DOHH2 (cell line): ENCODE data around the gene VPS8.

Experiments used
- H3F3A ChIP-seq: fragments of 200-600 bp; sonication (generic), shearing (Covaris generic); 2 replicates; pipeline ENCODE4 v1.6.0; 2016; ENCODE audit warnings: antibody characterized with exemption, mild to moderate bottlenecking; ENCODE audit not compliant: control insufficient read depth, insufficient read depth
- H3K27ac ChIP-seq: fragments of 200-600 bp; sonication (generic); 2 replicates; pipeline ENCODE4 v1.5.1; 2014; ENCODE audit warnings: low read depth, mild to moderate bottlenecking, low read length, moderate library complexity
- H3K27me3 ChIP-seq: fragments of 200-600 bp; sonication (generic); 2 replicates; pipeline ENCODE4 v1.6.1; 2014; ENCODE audit warnings: mild to moderate bottlenecking, low read length, mixed read lengths; ENCODE audit not compliant: control insufficient read depth
- H3K36me3 ChIP-seq: fragments of 200-600 bp; sonication (generic); 2 replicates; pipeline ENCODE4 v1.6.1; 2014; ENCODE audit warnings: mild to moderate bottlenecking, low read length, moderate library complexity, mixed read lengths; ENCODE audit not compliant: control insufficient read depth
- H3K4me1 ChIP-seq: fragments of 200-600 bp; sonication (generic); 2 replicates; pipeline ENCODE4 v1.6.1; 2014; ENCODE audit warnings: mild to moderate bottlenecking, low read length, mixed read lengths; ENCODE audit not compliant: control insufficient read depth
- H3K4me2 ChIP-seq: fragments of 200-600 bp; sonication (generic); 2 replicates; pipeline ENCODE4 v1.6.0; 2014; ENCODE audit warnings: mild to moderate bottlenecking, low read length, moderate library complexity
- H3K4me3 ChIP-seq: fragments of 200-600 bp; sonication (generic); 2 replicates; pipeline ENCODE4 v1.5.1; 2014; ENCODE audit warnings: mild to moderate bottlenecking, low read length, mixed read lengths
- H3K79me2 ChIP-seq: fragments of 200-600 bp; sonication (generic); 2 replicates; pipeline ENCODE4 v1.6.1; 2014; ENCODE audit warnings: mild to moderate bottlenecking, low read length, mixed read lengths; ENCODE audit not compliant: control insufficient read depth
- H3K9me2 ChIP-seq: fragments of 200-600 bp; sonication (generic); replicated peaks from 2 replicates; pipeline ENCODE4 v1.6.1; 2014; ENCODE audit warnings: mild to moderate bottlenecking, low read length, mixed read lengths; ENCODE audit not compliant: control insufficient read depth
- H3K9me3 ChIP-seq: fragments of 200-600 bp; sonication (generic); 2 replicates; pipeline ENCODE4 v1.6.1; 2014; ENCODE audit warnings: antibody characterized with exemption, low read length, mixed read lengths; ENCODE audit not compliant: control insufficient read depth, insufficient read depth
- H4K20me1 ChIP-seq: fragments of 200-600 bp; sonication (generic); 2 replicates; pipeline ENCODE4 v1.6.0; 2014; ENCODE audit warnings: low read depth, mild to moderate bottlenecking, antibody characterized with exemption, low read length, moderate library complexity; ENCODE audit not compliant: control insufficient read depth, insufficient read depth
- EZH2phosphoT487 ChIP-seq: fragments of 200-600 bp; sonication (generic); IDR thresholded peaks from 2 replicates; pipeline ENCODE4 v1.6.1; 2017; ENCODE audit warnings: borderline replicate concordance, mild to moderate bottlenecking, antibody characterized with exemption, low read length, moderate library complexity, mixed read lengths
- TF ChIP-seq, protein P1 (sequence below): fragments of 200-600 bp; sonication (generic); IDR thresholded peaks from one replicate; pipeline ENCODE4 v1.5.1; 2014; ENCODE audit warnings: antibody characterized with exemption, mild to moderate bottlenecking, low read depth, low read length; ENCODE audit not compliant: poor library complexity, severe bottlenecking

Gene VPS8

DNA sequence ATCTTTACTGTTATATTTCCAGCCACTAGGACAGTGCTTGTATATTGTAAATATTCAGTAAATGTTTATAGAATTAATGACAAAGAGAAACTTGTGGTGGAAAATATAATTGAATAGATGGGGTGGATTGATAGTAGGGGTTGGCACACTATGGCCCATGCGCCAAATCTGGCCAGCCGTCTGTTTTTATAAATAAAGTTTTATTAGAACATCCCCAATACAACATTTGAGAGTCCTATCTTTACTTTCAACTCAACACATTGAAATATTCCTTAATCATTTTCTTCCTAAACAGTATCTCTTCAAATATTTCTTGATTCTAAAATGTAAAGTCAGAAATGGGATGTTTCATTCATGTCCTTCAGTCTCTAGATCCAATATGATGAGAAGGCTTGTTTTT, 45.1 kb downstream of the VPS8 start:
- Histone ChIP-seq H3K4me1 (no peaks in the 10 kb centered on the region), H3K4me3 (no peak overlapping the region), H4K20me1 (no peaks in the 10 kb centered on the region), H3K27ac (no peak overlapping the region), H3K36me3 (peaks cover 32% of the 10 kb centered on the region), H3K9me2 (no peaks in the 10 kb centered on the region), H3K4me2 (no peak overlapping the region), H3K27me3 (no peaks in the 10 kb centered on the region), H3K79me2 (no peaks in the 10 kb centered on the region), H3K9me3 (no peaks in the 10 kb centered on the region), H3F3A (no peaks in the 10 kb centered on the region)
- no peak for TF ChIP-seq EZH2phosphoT487
- TF ChIP-seq, protein P1, sequence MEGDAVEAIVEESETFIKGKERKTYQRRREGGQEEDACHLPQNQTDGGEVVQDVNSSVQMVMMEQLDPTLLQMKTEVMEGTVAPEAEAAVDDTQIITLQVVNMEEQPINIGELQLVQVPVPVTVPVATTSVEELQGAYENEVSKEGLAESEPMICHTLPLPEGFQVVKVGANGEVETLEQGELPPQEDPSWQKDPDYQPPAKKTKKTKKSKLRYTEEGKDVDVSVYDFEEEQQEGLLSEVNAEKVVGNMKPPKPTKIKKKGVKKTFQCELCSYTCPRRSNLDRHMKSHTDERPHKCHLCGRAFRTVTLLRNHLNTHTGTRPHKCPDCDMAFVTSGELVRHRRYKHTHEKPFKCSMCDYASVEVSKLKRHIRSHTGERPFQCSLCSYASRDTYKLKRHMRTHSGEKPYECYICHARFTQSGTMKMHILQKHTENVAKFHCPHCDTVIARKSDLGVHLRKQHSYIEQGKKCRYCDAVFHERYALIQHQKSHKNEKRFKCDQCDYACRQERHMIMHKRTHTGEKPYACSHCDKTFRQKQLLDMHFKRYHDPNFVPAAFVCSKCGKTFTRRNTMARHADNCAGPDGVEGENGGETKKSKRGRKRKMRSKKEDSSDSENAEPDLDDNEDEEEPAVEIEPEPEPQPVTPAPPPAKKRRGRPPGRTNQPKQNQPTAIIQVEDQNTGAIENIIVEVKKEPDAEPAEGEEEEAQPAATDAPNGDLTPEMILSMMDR = no peak

DNA sequence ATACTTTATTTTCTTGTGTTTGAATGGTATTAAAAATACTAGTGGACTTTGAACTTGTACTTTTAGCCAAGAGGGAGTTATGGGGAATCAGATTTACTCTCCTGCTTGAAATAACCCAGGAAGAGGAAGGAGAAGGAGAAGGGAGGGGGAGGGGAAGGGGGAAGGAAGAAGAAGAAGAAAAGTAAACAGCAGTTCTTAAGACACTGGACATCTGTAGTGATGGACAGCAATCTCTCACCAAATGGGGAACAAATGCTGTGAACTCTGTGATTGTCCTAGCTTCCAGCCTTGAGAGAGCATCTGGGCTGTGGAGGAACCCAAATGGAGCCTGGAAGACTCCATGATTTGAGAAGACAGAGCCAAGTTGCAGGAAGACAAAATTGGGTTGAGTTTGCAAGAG, 52.0 kb downstream of the VPS8 start:
- Histone ChIP-seq H3K79me2 (no peaks in the 10 kb centered on the region), H3K27ac (no peak overlapping the region), H3K4me3 (no peak overlapping the region), H3K27me3 (no peaks in the 10 kb centered on the region), H4K20me1 (no peaks in the 10 kb centered on the region), H3K9me2 (no peaks in the 10 kb centered on the region), H3K4me2 (no peak overlapping the region), H3K4me1 (no peaks in the 10 kb centered on the region), H3F3A (no peaks in the 10 kb centered on the region), H3K9me3 (no peaks in the 10 kb centered on the region), H3K36me3 (peaks cover 13% of the 10 kb centered on the region)
- TF ChIP-seq, protein P1 = no peak
- no peak for TF ChIP-seq EZH2phosphoT487

DNA sequence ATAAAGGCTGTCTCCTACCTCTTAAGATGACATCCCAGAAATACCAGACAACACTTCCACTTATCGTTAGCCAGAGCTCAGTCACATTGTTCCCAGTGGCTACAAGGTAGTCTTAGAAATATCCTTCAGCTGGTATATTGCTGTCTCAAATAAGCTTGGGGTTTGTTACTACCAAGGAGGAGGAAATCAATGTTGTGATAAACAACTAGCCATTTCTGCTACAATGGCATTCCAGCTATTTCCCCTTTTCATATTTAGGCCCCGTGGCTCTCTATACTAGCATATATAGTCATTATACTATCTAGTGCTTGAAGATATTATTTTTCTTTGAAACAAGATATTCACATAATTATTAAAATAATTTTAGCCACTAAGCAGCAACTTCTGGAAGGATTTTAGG, 56.5 kb downstream of the VPS8 start:
- Histone ChIP-seq H3K36me3 (peaks cover 12% of the 10 kb centered on the region), H3K9me2 (no peaks in the 10 kb centered on the region), H3K4me2 (no peak overlapping the region), H4K20me1 (no peaks in the 10 kb centered on the region), H3K9me3 (no peaks in the 10 kb centered on the region), H3F3A (no peaks in the 10 kb centered on the region), H3K4me3 (no peak overlapping the region), H3K27ac (no peak overlapping the region), H3K27me3 (no peaks in the 10 kb centered on the region), H3K4me1 (no peaks in the 10 kb centered on the region), H3K79me2 (no peaks in the 10 kb centered on the region)
- TF ChIP-seq, protein P1 = no peak
- TF ChIP-seq EZH2phosphoT487 = no peak

DNA sequence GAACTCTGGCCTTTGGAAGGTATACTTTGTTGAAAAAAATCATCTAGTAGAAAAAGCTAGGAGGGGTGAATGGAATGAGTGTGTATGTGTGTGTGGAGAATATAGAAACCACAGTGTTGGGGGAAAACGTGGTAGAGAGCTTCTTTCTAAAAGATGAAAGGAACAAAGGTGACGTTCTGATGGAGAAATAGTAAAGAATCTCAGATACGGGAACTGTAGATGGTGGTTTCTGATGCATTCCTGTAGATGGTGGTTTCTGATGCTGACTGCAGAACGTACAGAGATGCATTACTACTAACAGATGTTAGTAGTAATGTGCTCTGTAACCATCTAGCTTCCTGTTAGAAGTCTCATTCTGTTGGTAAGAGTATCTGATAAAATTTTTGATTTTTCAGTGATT, 60.2 kb downstream of the VPS8 start:
- Histone ChIP-seq H4K20me1 (no peaks in the 10 kb centered on the region), H3K36me3 (no peaks in the 10 kb centered on the region; the same call in 1 of the 2 replicates), H3K4me1 (no peaks in the 10 kb centered on the region), H3K79me2 (no peaks in the 10 kb centered on the region), H3K9me3 (no peaks in the 10 kb centered on the region), H3K27me3 (no peaks in the 10 kb centered on the region), H3K4me2 (no peak overlapping the region), H3K9me2 (no peaks in the 10 kb centered on the region), H3K27ac (no peak overlapping the region), H3K4me3 (no peak overlapping the region), H3F3A (no peaks in the 10 kb centered on the region)
- TF ChIP-seq, protein P1 = no peak
- no peak for TF ChIP-seq EZH2phosphoT487
